ENCODE results near the gene CACNA1I.

DNA sequence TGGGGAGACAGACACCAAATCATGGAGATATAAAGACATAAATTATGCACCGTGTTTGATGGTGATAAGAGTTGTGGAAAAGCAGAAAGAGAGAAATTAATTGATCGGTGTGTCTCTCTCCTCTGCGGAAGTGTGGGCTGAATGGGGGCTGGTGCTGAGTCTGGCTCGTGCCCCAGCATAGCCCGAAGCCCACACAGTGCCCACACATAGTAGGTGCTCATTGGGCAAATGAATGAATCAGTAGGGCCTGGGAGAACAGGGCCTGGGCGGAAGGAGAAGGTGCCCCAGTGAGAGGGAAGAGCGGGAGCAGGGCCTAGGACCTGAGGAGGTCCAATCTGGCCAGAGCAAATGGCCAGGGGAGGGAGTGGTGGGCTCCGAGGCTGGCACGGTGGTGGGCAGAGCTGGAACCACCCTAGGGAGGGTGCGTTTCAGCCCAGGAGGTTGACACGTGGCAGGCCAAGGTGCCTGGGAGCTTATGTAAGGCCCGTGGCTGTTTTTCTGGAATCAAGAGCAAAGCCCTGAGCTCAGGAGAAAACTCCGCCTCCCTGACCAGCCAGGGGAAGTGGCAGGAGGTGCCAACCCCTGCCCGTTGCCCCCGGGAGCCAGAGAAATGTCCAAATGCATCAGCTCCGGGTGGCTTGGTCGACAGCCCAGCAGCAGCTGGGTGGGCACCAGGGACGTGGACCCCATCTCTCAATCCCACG is 2.1 kb upstream of the CACNA1I start:
- TF ChIP-seq, protein P1, sequence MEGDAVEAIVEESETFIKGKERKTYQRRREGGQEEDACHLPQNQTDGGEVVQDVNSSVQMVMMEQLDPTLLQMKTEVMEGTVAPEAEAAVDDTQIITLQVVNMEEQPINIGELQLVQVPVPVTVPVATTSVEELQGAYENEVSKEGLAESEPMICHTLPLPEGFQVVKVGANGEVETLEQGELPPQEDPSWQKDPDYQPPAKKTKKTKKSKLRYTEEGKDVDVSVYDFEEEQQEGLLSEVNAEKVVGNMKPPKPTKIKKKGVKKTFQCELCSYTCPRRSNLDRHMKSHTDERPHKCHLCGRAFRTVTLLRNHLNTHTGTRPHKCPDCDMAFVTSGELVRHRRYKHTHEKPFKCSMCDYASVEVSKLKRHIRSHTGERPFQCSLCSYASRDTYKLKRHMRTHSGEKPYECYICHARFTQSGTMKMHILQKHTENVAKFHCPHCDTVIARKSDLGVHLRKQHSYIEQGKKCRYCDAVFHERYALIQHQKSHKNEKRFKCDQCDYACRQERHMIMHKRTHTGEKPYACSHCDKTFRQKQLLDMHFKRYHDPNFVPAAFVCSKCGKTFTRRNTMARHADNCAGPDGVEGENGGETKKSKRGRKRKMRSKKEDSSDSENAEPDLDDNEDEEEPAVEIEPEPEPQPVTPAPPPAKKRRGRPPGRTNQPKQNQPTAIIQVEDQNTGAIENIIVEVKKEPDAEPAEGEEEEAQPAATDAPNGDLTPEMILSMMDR (IDR thresholded peaks at IDR 0.05; ENCODE audit: extremely low read depth in 1 of 2, insufficient read depth in 1 of 2, low read depth in 1 of 2, low read length in 2 of 2), result no peak
- TF ChIP-seq GATA2 (IDR thresholded peaks at IDR 0.05; ENCODE audit: insufficient read depth, insufficient read length, low read depth, low read length) (no peak), EZH2 (IDR thresholded peaks at IDR 0.05; ENCODE audit: borderline replicate concordance, low read depth, low read length, severe bottlenecking) (no peak)
